SJCRH30 (cell line): ENCODE data around the gene SUV39H1. TPM values are rescaled to one million over a fixed set of nuclear protein-coding genes. Genes with fewer than 3 reads are reported as not detected.
"Not testable (repeated sequence)": the region's sequence is repeated elsewhere in the genome, so short reads cannot be mapped to it uniquely, and the experiment has no call there.

Experiments used
- DNase-seq, 2 experiments: peaks; one replicate each; pipeline ENCODE4 v3.0.0-alpha.2; 2015 to 2020
- H3K27ac ChIP-seq: fragments of 250-450 bp; sonication (Bioruptor Pico); 2 replicates; pipeline ENCODE4 v1.5.1; 2020; ENCODE audit warnings: mild to moderate bottlenecking, moderate library complexity
- H3K27me3 ChIP-seq: fragments of 250-450 bp; sonication (Bioruptor Pico); 2 replicates; pipeline ENCODE4 v1.5.1; 2020; ENCODE audit warnings: mild to moderate bottlenecking, moderate library complexity
- H3K36me3 ChIP-seq: fragments of 250-450 bp; sonication (Bioruptor Pico); 2 replicates; pipeline ENCODE4 v1.5.1; 2020; ENCODE audit warnings: mild to moderate bottlenecking, moderate library complexity
- H3K4me1 ChIP-seq: fragments of 250-450 bp; sonication (Bioruptor Pico); 2 replicates; pipeline ENCODE4 v1.5.1; 2020; ENCODE audit warnings: mild to moderate bottlenecking, moderate library complexity
- H3K4me3 ChIP-seq: fragments of 250-450 bp; sonication (Bioruptor Pico); 2 replicates; pipeline ENCODE4 v1.5.1; 2020; ENCODE audit warnings: mild to moderate bottlenecking, moderate library complexity
- H3K9me3 ChIP-seq: fragments of 250-450 bp; sonication (Bioruptor Pico); replicated peaks from 2 replicates; pipeline ENCODE4 v1.5.1; 2020; ENCODE audit warnings: mild to moderate bottlenecking, moderate library complexity
- total RNA-seq: library from RNA; depleted of rRNA; stranded (reverse); fragments of >200 nt; shearing (Covaris generic); gene quantifications from 2 replicates; pipeline ENCODE4 v1.2.3, GENCODE V29; 2014

SUV39H1 gene
- total RNA-seq, 1 experiment from 2014 or later = 10.2 TPM

- H3K27ac ChIP-seq, H3K36me3 ChIP-seq, H3K27me3 ChIP-seq, H3K4me1 ChIP-seq, DNase-seq, H3K4me3 ChIP-seq, H3K9me3 ChIP-seq: not testable (repeated sequence)
These were observed 16.1 kb upstream of the SUV39H1 start for GRCh38 chrX:48680467-48680866.

GRCh38 chrX:48680925-48681324 is 15.6 kb upstream of the SUV39H1 start:
- DNase-seq, H3K4me3 ChIP-seq, H3K4me1 ChIP-seq, H3K27ac ChIP-seq, H3K27me3 ChIP-seq, H3K9me3 ChIP-seq, H3K36me3 ChIP-seq: not testable (repeated sequence)

GRCh38 chrX:48681539-48682183 is 14.9 kb upstream of the SUV39H1 start:
- no peak for DNase-seq
- Histone ChIP-seq H3K27me3 (no peaks in the 10 kb centered on the region), H3K4me1 (no peaks in the 10 kb centered on the region), H3K4me3 (no peak overlapping the region), H3K27ac (no peak overlapping the region), H3K9me3 (no peaks in the 10 kb centered on the region), H3K36me3 (no peaks in the 10 kb centered on the region)

GRCh38 chrX:48682795-48683194 is 13.7 kb upstream of the SUV39H1 start:
- H3K9me3 ChIP-seq, H3K27ac ChIP-seq, H3K4me1 ChIP-seq, H3K36me3 ChIP-seq, H3K4me3 ChIP-seq, H3K27me3 ChIP-seq, DNase-seq: not testable (repeated sequence)

GRCh38 chrX:48683411-48683982 is 13.0 kb upstream of the SUV39H1 start, which contains the start of gene WAS:
WAS (plus strand) TSS chrX:48683799; CDS start chrX:48683854, 55 bp downstream.
- DNase-seq = no peak
- H3K27me3 ChIP-seq = no peaks in the 10 kb centered on the region
- no peaks in the 10 kb centered on the region for H3K36me3 ChIP-seq
- no peaks in the 10 kb centered on the region for H3K9me3 ChIP-seq
- no peak within 1 kb of the TSS for H3K27ac ChIP-seq
- H3K4me1 ChIP-seq = no peaks in the 10 kb centered on the region
- no peak within 1 kb of the TSS for H3K4me3 ChIP-seq

GRCh38 chrX:48684134-48684533 is 12.4 kb upstream of the SUV39H1 start:
- no peak overlapping the region for H3K27ac ChIP-seq
- no peaks in the 10 kb centered on the region for H3K27me3 ChIP-seq
- no peak for DNase-seq
- no peak overlapping the region for H3K4me3 ChIP-seq
- H3K4me1 ChIP-seq = no peaks in the 10 kb centered on the region
- H3K36me3 ChIP-seq = no peaks in the 10 kb centered on the region
- H3K9me3 ChIP-seq = no peaks in the 10 kb centered on the region

GRCh38 chrX:48685416-48685815 is 11.1 kb upstream of the SUV39H1 start:
- no peaks in the 10 kb centered on the region for H3K27me3 ChIP-seq
- no peak for DNase-seq
- H3K4me1 ChIP-seq = no peaks in the 10 kb centered on the region
- no peak overlapping the region for H3K4me3 ChIP-seq
- H3K36me3 ChIP-seq = no peaks in the 10 kb centered on the region
- no peaks in the 10 kb centered on the region for H3K9me3 ChIP-seq
- no peak overlapping the region for H3K27ac ChIP-seq

- Histone ChIP-seq H3K4me1 (no peaks in the 10 kb centered on the region), H3K9me3 (no peaks in the 10 kb centered on the region), H3K36me3 (no peaks in the 10 kb centered on the region), H3K27ac (no peak overlapping the region), H3K4me3 (no peak overlapping the region), H3K27me3 (no peaks in the 10 kb centered on the region)
- no peak for DNase-seq
These were observed 7.9 kb upstream of the SUV39H1 start for GRCh38 chrX:48688531-48689150.

- no peak for DNase-seq
- Histone ChIP-seq H3K9me3 (no peaks in the 10 kb centered on the region), H3K27me3 (no peaks in the 10 kb centered on the region), H3K4me3 (no peak overlapping the region), H3K36me3 (no peaks in the 10 kb centered on the region), H3K27ac (no peak overlapping the region), H3K4me1 (no peaks in the 10 kb centered on the region)
These were observed 7.2 kb upstream of the SUV39H1 start for GRCh38 chrX:48689208-48689920.

GRCh38 chrX:48691746-48692145 is 4.8 kb upstream of the SUV39H1 start:
- H3K36me3 ChIP-seq, H3K27me3 ChIP-seq, H3K4me3 ChIP-seq, H3K27ac ChIP-seq, DNase-seq, H3K9me3 ChIP-seq, H3K4me1 ChIP-seq: not testable (repeated sequence)

GRCh38 chrX:48694776-48695533 is 1.6 kb upstream of the SUV39H1 start:
- Histone ChIP-seq H3K36me3 (no peaks in the 10 kb centered on the region), H3K9me3 (no peaks in the 10 kb centered on the region), H3K4me3 (peak overlapping the region; percentile 67), H3K27me3 (no peaks in the 10 kb centered on the region), H3K4me1 (no peaks in the 10 kb centered on the region), H3K27ac (peak overlapping the region; percentile 74; the same call in 1 of the 2 replicates)
- peak; percentile 13 to 30 for DNase-seq

GRCh38 chrX:48695534-48695896 is 1.0 kb upstream of the SUV39H1 start:
- peak in 1 of 2 experiments; percentile 18 for DNase-seq
- H3K9me3 ChIP-seq = no peaks in the 10 kb centered on the region
- no peaks in the 10 kb centered on the region for H3K36me3 ChIP-seq
- H3K27me3 ChIP-seq = no peaks in the 10 kb centered on the region
- H3K27ac ChIP-seq = peak overlapping the region; percentile 74
- H3K4me3 ChIP-seq = peak overlapping the region; percentile 67
- no peaks in the 10 kb centered on the region for H3K4me1 ChIP-seq

GRCh38 chrX:48695925-48696300 is 621 bp upstream of the SUV39H1 start:
- no peaks in the 10 kb centered on the region for H3K27me3 ChIP-seq
- peak; percentile 9 to 27 for DNase-seq
- H3K27ac ChIP-seq = peak overlapping the region; percentile 74
- H3K4me3 ChIP-seq = peak overlapping the region; percentile 67
- no peaks in the 10 kb centered on the region for H3K4me1 ChIP-seq
- no peaks in the 10 kb centered on the region for H3K9me3 ChIP-seq
- H3K36me3 ChIP-seq = no peaks in the 10 kb centered on the region

- Histone ChIP-seq H3K9me3 (no peaks in the 10 kb centered on the region), H3K4me1 (no peaks in the 10 kb centered on the region), H3K4me3 (peak overlapping the region; percentile 67), H3K36me3 (no peaks in the 10 kb centered on the region), H3K27ac (peak overlapping the region; percentile 74), H3K27me3 (no peaks in the 10 kb centered on the region)
- peak; percentile 74 to 77 for DNase-seq
These were observed 584 bp downstream of the SUV39H1 start for GRCh38 chrX:48696909-48697727.
